Lung (tissue), 12 donors: ENCODE measurements around the gene SEZ6L. TPM values are rescaled to one million over a fixed set of nuclear protein-coding genes. Genes with fewer than 3 reads are reported as not detected.

Experiments used
- ATAC-seq: fragments of 200-7000 bp; cut with Tn5 transposase; one replicate; pipeline ENCODE4 v1.9.1; 2020; ENCODE audit warnings: moderate number of reproducible peaks; ENCODE audit not compliant: insufficient read depth, low FRiP score
- DNase-seq, 3 donors: peaks; one replicate each; pipeline ENCODE4 v3.0.0-alpha.2; 2013 to 2017
- H3K27ac ChIP-seq, 2 donors: one replicate each; pipeline ENCODE4 v1.5.1; 2013; ENCODE audit warnings: mild to moderate bottlenecking in 2 of 2, moderate library complexity in 2 of 2, control low read depth in 1 of 2, inconsistent platforms in 1 of 2, low read depth in 1 of 2, low read length in 1 of 2
- H3K27me3 ChIP-seq, 3 donors: one replicate each; pipeline ENCODE4 v1.5.1; 2013; ENCODE audit warnings: low read length in 2 of 3; ENCODE audit not compliant: control insufficient read depth in 3 of 3, insufficient read depth in 3 of 3
- H3K36me3 ChIP-seq, 4 donors: one replicate each; pipeline ENCODE4 v1.5.1; 2013; ENCODE audit warnings: low read length in 4 of 4, mild to moderate bottlenecking in 1 of 4, moderate library complexity in 1 of 4; ENCODE audit not compliant: control insufficient read depth in 4 of 4, insufficient read depth in 4 of 4
- H3K4me1 ChIP-seq, 5 donors: one replicate each; pipeline ENCODE4 v1.5.1; 2013; ENCODE audit warnings: low read length in 5 of 5, mild to moderate bottlenecking in 2 of 5, moderate library complexity in 1 of 5; ENCODE audit not compliant: control insufficient read depth in 5 of 5, insufficient read depth in 5 of 5
- H3K4me3 ChIP-seq: one replicate; pipeline ENCODE4 v1.5.1; 2013; ENCODE audit warnings: mild to moderate bottlenecking, control low read depth, moderate library complexity
- H3K9ac ChIP-seq, 2 donors: one replicate each; pipeline ENCODE4 v1.5.1; 2013; ENCODE audit warnings: low read length in 2 of 2, control low read depth in 1 of 2; ENCODE audit not compliant: insufficient read depth in 1 of 2
- H3K9me3 ChIP-seq, 4 donors: one replicate each; pipeline ENCODE4 v1.5.1; 2013; ENCODE audit warnings: low read length in 3 of 4, mild to moderate bottlenecking in 1 of 4, moderate library complexity in 1 of 4; ENCODE audit not compliant: control insufficient read depth in 4 of 4, insufficient read depth in 3 of 4
- WGBS, 2 donors: extraction: QIAGEN DNeasy Blood & Tissue Kit; methylation state at CpG; one replicate each; pipeline ENCODE4 v1.1.7; 2013; 5-methylcytosine and 5-hydroxymethylcytosine counted together
- polyA plus RNA-seq, 2 donors: library from polyadenylated mRNA; stranded (reverse); fragments of 200-250 nt; gene quantifications; one replicate each; pipeline ENCODE4 v1.2.1, GENCODE V29; 2013
- total RNA-seq, 2 donors: library from RNA; depleted of rRNA in 1 of 2; stranded (reverse); fragments of >200 nt in 1 of 2; gene quantifications; one replicate each; pipeline ENCODE4 v1.2.1, GENCODE V29; 2014 to 2021
- TF ChIP-seq, protein P1 (sequence below): IDR thresholded peaks from 2 replicates; pipeline ENCODE4 v1.5.1; 2012; ENCODE audit warnings: mild to moderate bottlenecking; ENCODE audit errors: control extremely low read depth, extremely low read depth
- donor health status: control.
- donor health status: control.
- donor health status: Bipolar disorder and iron deficiency.
- donor health status: healthy.
- donor health status: DM: yes; HTN: yes; CAD: no.

Gene SEZ6L
- total and polyA plus RNA-seq, 4 donors = 0.02 to 0.46 (median 0.08) TPM

DNA sequence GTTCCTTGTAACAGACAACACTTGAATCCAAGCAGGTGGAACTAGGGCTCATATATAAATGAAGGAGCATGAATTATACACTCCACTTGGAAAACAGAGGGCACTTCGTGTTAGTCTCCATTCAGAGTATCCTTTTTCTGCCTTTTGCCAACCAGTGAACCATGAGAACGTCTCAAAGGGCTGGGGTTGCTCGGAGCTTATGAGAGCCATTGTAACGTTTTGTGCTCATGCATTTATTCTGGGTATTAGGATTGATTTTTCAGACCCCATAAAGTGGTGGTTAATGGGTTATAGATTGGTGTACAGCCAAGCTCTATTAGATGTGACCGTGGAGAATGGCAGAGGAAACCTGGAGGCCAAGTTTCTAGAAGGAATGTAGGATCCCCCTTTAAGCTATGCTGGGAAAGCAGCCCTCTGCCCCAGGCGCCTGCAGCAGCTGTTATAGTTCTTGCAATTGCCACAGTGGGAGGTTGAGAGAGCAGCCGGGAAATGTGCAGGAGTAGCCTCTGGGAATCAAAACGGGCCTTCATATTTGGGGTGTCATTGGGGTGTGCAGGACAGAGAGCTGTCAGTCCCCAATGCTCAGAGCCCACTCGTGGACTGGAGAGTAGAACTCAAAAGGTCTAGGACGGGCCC, 205.2 kb downstream of the SEZ6L start:
- H3K4me1 ChIP-seq = no peaks in the 10 kb centered on the region
- no peak overlapping the region for H3K4me3 ChIP-seq
- peaks cover 0 to 6% (median 0%) of the 10 kb centered on the region in 4 donors for H3K9me3 ChIP-seq
- TF ChIP-seq, protein P1, sequence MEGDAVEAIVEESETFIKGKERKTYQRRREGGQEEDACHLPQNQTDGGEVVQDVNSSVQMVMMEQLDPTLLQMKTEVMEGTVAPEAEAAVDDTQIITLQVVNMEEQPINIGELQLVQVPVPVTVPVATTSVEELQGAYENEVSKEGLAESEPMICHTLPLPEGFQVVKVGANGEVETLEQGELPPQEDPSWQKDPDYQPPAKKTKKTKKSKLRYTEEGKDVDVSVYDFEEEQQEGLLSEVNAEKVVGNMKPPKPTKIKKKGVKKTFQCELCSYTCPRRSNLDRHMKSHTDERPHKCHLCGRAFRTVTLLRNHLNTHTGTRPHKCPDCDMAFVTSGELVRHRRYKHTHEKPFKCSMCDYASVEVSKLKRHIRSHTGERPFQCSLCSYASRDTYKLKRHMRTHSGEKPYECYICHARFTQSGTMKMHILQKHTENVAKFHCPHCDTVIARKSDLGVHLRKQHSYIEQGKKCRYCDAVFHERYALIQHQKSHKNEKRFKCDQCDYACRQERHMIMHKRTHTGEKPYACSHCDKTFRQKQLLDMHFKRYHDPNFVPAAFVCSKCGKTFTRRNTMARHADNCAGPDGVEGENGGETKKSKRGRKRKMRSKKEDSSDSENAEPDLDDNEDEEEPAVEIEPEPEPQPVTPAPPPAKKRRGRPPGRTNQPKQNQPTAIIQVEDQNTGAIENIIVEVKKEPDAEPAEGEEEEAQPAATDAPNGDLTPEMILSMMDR = no peak
- ATAC-seq (no peak), DNase-seq (no peak)
- WGBS, 2 donors = 53 to 81% methylated on average over 10 of the region's 10 CpGs
- no peak overlapping the region for H3K27ac ChIP-seq
- no peak overlapping the region for H3K9ac ChIP-seq
- H3K36me3 ChIP-seq = no peaks in the 10 kb centered on the region
- peaks cover 3 to 5% (median 4%) of the 10 kb centered on the region in 3 donors for H3K27me3 ChIP-seq

DNA sequence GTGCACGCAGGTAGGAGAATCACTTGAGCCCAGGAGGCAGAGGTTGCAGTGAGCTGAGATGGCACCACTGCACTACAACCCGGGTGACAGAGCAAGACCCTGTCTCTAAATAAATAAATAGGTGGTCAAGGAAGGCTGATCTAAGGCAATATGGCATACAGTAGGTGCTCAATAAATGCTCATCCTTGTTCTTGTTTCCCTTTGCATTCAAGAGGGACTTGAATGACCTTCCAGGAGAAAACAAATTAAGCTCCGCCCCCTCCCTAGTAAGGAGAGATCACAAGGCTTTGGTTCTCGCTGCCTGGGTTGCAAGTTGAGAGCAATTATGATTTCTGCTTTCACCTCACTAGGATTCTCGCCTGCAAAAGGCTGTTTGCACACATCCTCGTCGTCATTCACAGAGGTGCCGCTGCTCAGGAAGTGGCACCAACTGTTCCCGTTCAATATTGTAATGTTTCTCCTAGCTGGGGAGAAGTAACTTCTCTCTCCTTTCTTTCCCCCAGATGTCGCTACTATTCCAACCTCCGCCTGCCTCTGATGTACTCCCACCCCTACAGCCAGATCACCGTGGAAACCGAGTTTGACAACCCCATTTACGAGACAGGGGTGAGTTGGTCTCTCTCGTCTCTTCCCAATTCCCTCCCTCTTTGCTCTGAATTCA, 208.0 kb downstream of the SEZ6L start:
- DNase-seq (no peak), ATAC-seq (no peak)
- Histone ChIP-seq H3K4me3 (no peak overlapping the region), H3K4me1 (no peaks in the 10 kb centered on the region), H3K27me3 (peaks cover 3 to 5% (median 4%) of the 10 kb centered on the region in 3 donors), H3K27ac (no peak overlapping the region), H3K36me3 (no peaks in the 10 kb centered on the region), H3K9ac (no peak overlapping the region), H3K9me3 (peaks cover 0 to 9% (median 0%) of the 10 kb centered on the region in 4 donors)
- TF ChIP-seq, protein P1 = no peak
- 20 to 22% methylated on average over 15 of the region's 15 CpGs for WGBS, 2 donors

- no peak overlapping the region for H3K4me3 ChIP-seq
- H3K27me3 ChIP-seq = peaks cover 0 to 3% (median 0%) of the 10 kb centered on the region in 3 donors
- ATAC-seq (no peak), DNase-seq (no peak)
- peaks cover 0 to 9% (median 0%) of the 10 kb centered on the region in 4 donors for H3K9me3 ChIP-seq
- H3K9ac ChIP-seq = no peak overlapping the region
- 71 to 82% methylated on average over 10 of the region's 10 CpGs for WGBS, 2 donors
- TF ChIP-seq, protein P1 = no peak
- peaks cover 0 to 1% (median 0%) of the 10 kb centered on the region in 5 donors for H3K4me1 ChIP-seq
- no peak overlapping the region for H3K27ac ChIP-seq
- H3K36me3 ChIP-seq = no peaks in the 10 kb centered on the region
Observed at GRCh38 chr22:26380072-26380830, 211.0 kb downstream of the SEZ6L start.
